Liver (tissue), 9 donors: ENCODE data around the gene EVI2A. TPM values are rescaled to one million over a fixed set of nuclear protein-coding genes. Genes with fewer than 3 reads are reported as not detected.

Experiments
- DNase-seq: peaks from one replicate; pipeline ENCODE4 v3.0.0-alpha.2; 2017; ENCODE audit warnings: low spot score
- H3K27ac ChIP-seq, 2 donors: one replicate each; pipeline ENCODE4 v1.7.0; 2013; ENCODE audit warnings: inconsistent platforms in 2 of 2, low read length in 2 of 2, control low read depth in 1 of 2, low read depth in 1 of 2, mild to moderate bottlenecking in 1 of 2
- H3K27me3 ChIP-seq, 4 donors: one replicate each; pipeline versions ENCODE4 v1.6.1 to v1.7.0; 2013; ENCODE audit warnings: low read length in 3 of 4, inconsistent platforms in 1 of 4, mild to moderate bottlenecking in 1 of 4, moderate library complexity in 1 of 4; ENCODE audit not compliant: control insufficient read depth in 4 of 4, insufficient read depth in 4 of 4
- H3K36me3 ChIP-seq, 4 donors: one replicate each; pipeline versions ENCODE4 v1.6.1 to v1.7.0; 2013; ENCODE audit warnings: low read length in 3 of 4, mild to moderate bottlenecking in 3 of 4, low read depth in 1 of 4, moderate library complexity in 1 of 4; ENCODE audit not compliant: control insufficient read depth in 4 of 4, insufficient read depth in 3 of 4
- H3K4me1 ChIP-seq, 4 donors: one replicate each; pipeline versions ENCODE4 v1.6.1 to v1.7.0; 2013; ENCODE audit warnings: low read length in 3 of 4, mild to moderate bottlenecking in 3 of 4, moderate library complexity in 1 of 4; ENCODE audit not compliant: control insufficient read depth in 4 of 4, insufficient read depth in 4 of 4
- H3K4me3 ChIP-seq, 3 donors: one replicate each; pipeline versions ENCODE4 v1.6.1 to v1.7.0; 2013; ENCODE audit warnings: low read length in 3 of 3, control low read depth in 1 of 3, low read depth in 1 of 3, mild to moderate bottlenecking in 1 of 3
- H3K9ac ChIP-seq, 2 donors: one replicate each; pipeline ENCODE4 v1.7.0; 2013; ENCODE audit warnings: low read length in 2 of 2, mild to moderate bottlenecking in 2 of 2, moderate library complexity in 2 of 2, control low read depth in 1 of 2, low read depth in 1 of 2
- H3K9me3 ChIP-seq, 4 donors: one replicate each; pipeline versions ENCODE4 v1.6.1 to v1.7.0; 2013; ENCODE audit warnings: low read length in 3 of 4; ENCODE audit not compliant: control insufficient read depth in 4 of 4
- ATF3 ChIP-seq: IDR thresholded peaks from 2 replicates; pipeline ENCODE4 v1.6.1; 2016; ENCODE audit warnings: antibody characterized with exemption
- CTCF ChIP-seq: fragments of 150-350 bp; IDR thresholded peaks from 2 replicates; pipeline ENCODE4 v1.5.1; 2017; ENCODE audit warnings: improper control_type of control experiment, low read depth, low read length; ENCODE audit not compliant: missing input control
- EGR1 ChIP-seq, 2 donors: IDR thresholded peaks; 2 replicates each; pipeline ENCODE4 v1.6.1; 2016 to 2018; ENCODE audit warnings: antibody characterized with exemption in 2 of 2, low read depth in 2 of 2
- FOXA1 ChIP-seq: IDR thresholded peaks from 2 replicates; pipeline ENCODE4 v1.6.1; 2016; ENCODE audit warnings: antibody characterized with exemption
- FOXA2 ChIP-seq: IDR thresholded peaks from 2 replicates; pipeline ENCODE4 v1.6.1; 2016; ENCODE audit warnings: antibody characterized with exemption
- GABPA ChIP-seq, 2 donors: IDR thresholded peaks in 1 of 2; conservative IDR thresholded peaks in 1 of 2; 2 replicates each; pipeline ENCODE4 v1.6.1; 2016; ENCODE audit warnings: antibody characterized with exemption in 2 of 2, mild to moderate bottlenecking in 1 of 2, moderate library complexity in 1 of 2
- HNF4A ChIP-seq, 2 donors: conservative IDR thresholded peaks; 2 replicates each; pipeline ENCODE4 v1.6.1; 2016; ENCODE audit warnings: antibody characterized with exemption in 2 of 2, mild to moderate bottlenecking in 2 of 2
- HNF4G ChIP-seq: IDR thresholded peaks from 2 replicates; pipeline ENCODE4 v1.6.1; 2016; ENCODE audit warnings: antibody characterized with exemption
- JUND ChIP-seq, 2 donors: IDR thresholded peaks; 2 replicates each; pipeline ENCODE4 v1.6.1; 2016; ENCODE audit warnings: antibody characterized with exemption in 2 of 2
- MAX ChIP-seq: IDR thresholded peaks from 2 replicates; pipeline ENCODE4 v1.6.1; 2016; ENCODE audit warnings: antibody characterized with exemption
- NR2F2 ChIP-seq: IDR thresholded peaks from 2 replicates; pipeline ENCODE4 v1.6.1; 2016; ENCODE audit warnings: antibody characterized with exemption
- RAD21 ChIP-seq, 2 donors: IDR thresholded peaks; 2 replicates each; pipeline ENCODE4 v1.6.1; 2016; ENCODE audit warnings: antibody characterized with exemption in 2 of 2, mild to moderate bottlenecking in 2 of 2
- REST ChIP-seq: IDR thresholded peaks from 2 replicates; pipeline ENCODE4 v1.6.1; 2016; ENCODE audit warnings: antibody characterized with exemption, mild to moderate bottlenecking
- RXRA ChIP-seq, 2 donors: IDR thresholded peaks; 2 replicates each; pipeline ENCODE4 v1.6.1; 2017 to 2018; ENCODE audit warnings: antibody characterized with exemption in 2 of 2, mild to moderate bottlenecking in 1 of 2
- SP1 ChIP-seq: IDR thresholded peaks from 2 replicates; pipeline ENCODE4 v1.6.1; 2018; ENCODE audit warnings: antibody characterized with exemption, mild to moderate bottlenecking
- TAF1 ChIP-seq: conservative IDR thresholded peaks from 2 replicates; pipeline ENCODE4 v1.6.1; 2016; ENCODE audit warnings: antibody characterized with exemption, mild to moderate bottlenecking
- YY1 ChIP-seq: IDR thresholded peaks from 2 replicates; pipeline ENCODE4 v1.6.1; 2016; ENCODE audit warnings: antibody characterized with exemption, mild to moderate bottlenecking
- ZBTB33 ChIP-seq: IDR thresholded peaks from 2 replicates; pipeline ENCODE4 v1.6.1; 2016; ENCODE audit warnings: antibody characterized with exemption
- WGBS: extraction: QIAGEN DNeasy Blood & Tissue Kit; methylation state at CpG from one replicate; pipeline ENCODE4 v1.1.7; 2013; 5-methylcytosine and 5-hydroxymethylcytosine counted together
- polyA plus RNA-seq, 2 donors: library from polyadenylated mRNA; stranded (reverse) in 1 of 2; unstranded in 1 of 2; fragments of 200-250 nt in 1 of 2; fragments of >200 nt in 1 of 2; fragmentation: Nextera tagmentation in 1 of 2; extraction: Ambion mirVana in 1 of 2; gene quantifications; one replicate each; pipeline versions ENCODE4 v1.2.1 to v1.2.3, GENCODE V29; 2013 to 2015
- total RNA-seq, 2 donors: library from RNA; depleted of rRNA; stranded (reverse); fragments of >200 nt; gene quantifications; one replicate each; pipeline ENCODE4 v1.2.3, GENCODE V29; 2014
- donor health status: healthy.
- donor health status: healthy.
- donor health status: healthy.
- donor health status: healthy.
- donor health status: healthy.

Gene EVI2A
- total and polyA plus RNA-seq, 4 donors, result 1.1 to 2.8 (median 2.0) TPM

- Histone ChIP-seq H3K4me1 (no peaks in the 10 kb centered on the region), H3K36me3 (peaks cover 2 to 19% (median 9%) of the 10 kb centered on the region in 4 donors), H3K27ac (no peak overlapping the region), H3K9ac (no peak overlapping the region), H3K9me3 (no peaks in the 10 kb centered on the region), H3K27me3 (no peaks in the 10 kb centered on the region), H3K4me3 (no peak overlapping the region)
- DNase-seq, result no peak
- 98% methylated on average over 12 of the region's 12 CpGs for WGBS
- no peak for TF ChIP-seq HNF4A (conservative IDR thresholded peaks at IDR 0.05)
- TF ChIP-seq ATF3, result no peak
- TF ChIP-seq MAX, result no peak
- no peak for TF ChIP-seq SP1
- no peak for TF ChIP-seq EGR1 (IDR thresholded peaks at IDR 0.05; ENCODE audit: low read depth in 2 of 2)
- no peak for TF ChIP-seq JUND (IDR thresholded peaks at IDR 0.05)
- no peak for TF ChIP-seq CTCF
- no peak for TF ChIP-seq ZBTB33
- TF ChIP-seq GABPA (IDR thresholded peaks at IDR 0.05 in 1 of 2, conservative IDR thresholded peaks at IDR 0.05 in 1 of 2), result no peak
- no peak for TF ChIP-seq FOXA2
- no peak for TF ChIP-seq RXRA (IDR thresholded peaks at IDR 0.05)
- TF ChIP-seq FOXA1, result no peak
- TF ChIP-seq TAF1, result no peak
Measured at GRCh38 chr17:31327534-31328159, 6.2 kb upstream of the EVI2A start.

- no peaks in the 10 kb centered on the region for H3K9me3 ChIP-seq
- peaks cover 0 to 15% (median 8%) of the 10 kb centered on the region in 4 donors for H3K36me3 ChIP-seq
- no peaks in the 10 kb centered on the region for H3K27me3 ChIP-seq
- DNase-seq, result no peak
- no peak overlapping the region for H3K27ac ChIP-seq
- no peak overlapping the region for H3K9ac ChIP-seq
- H3K4me1 ChIP-seq, result no peaks in the 10 kb centered on the region
- no peak overlapping the region for H3K4me3 ChIP-seq
- TF ChIP-seq ZBTB33 (no peak), FOXA1 (no peak), RAD21 (IDR thresholded peaks at IDR 0.05) (no peak), YY1 (no peak), NR2F2 (no peak), MAX (no peak), HNF4A (conservative IDR thresholded peaks at IDR 0.05) (no peak), TAF1 (no peak), RXRA (IDR thresholded peaks at IDR 0.05) (no peak), REST (no peak), ATF3 (no peak), HNF4G (no peak), CTCF (no peak), GABPA (IDR thresholded peaks at IDR 0.05 in 1 of 2, conservative IDR thresholded peaks at IDR 0.05 in 1 of 2) (no peak), JUND (IDR thresholded peaks at IDR 0.05) (no peak), EGR1 (IDR thresholded peaks at IDR 0.05; ENCODE audit: low read depth in 2 of 2) (no peak), FOXA2 (no peak)
Measured at GRCh38 chr17:31323551-31323950, 2.1 kb upstream of the EVI2A start.
